Fibroblast of the aortic adventitia (primary cell): ENCODE results near the gene THSD8. TPM values are rescaled to one million over a fixed set of nuclear protein-coding genes. Genes with fewer than 3 reads are reported as not detected.

Experiments
- DNase-seq: peaks from one replicate; pipeline ENCODE4 v3.0.0-alpha.2; 2010; ENCODE audit warnings: low read depth
- H3K4me3 ChIP-seq: 2 replicates; pipeline ENCODE4 v1.5.1; 2011; ENCODE audit warnings: low read depth, mild to moderate bottlenecking, control low read depth, low read length, moderate library complexity
- CTCF ChIP-seq: IDR thresholded peaks from 2 replicates; pipeline ENCODE4 v1.5.1; 2011; ENCODE audit warnings: mild to moderate bottlenecking, low read length, control low read depth, inconsistent platforms; ENCODE audit not compliant: insufficient read depth
- total RNA-seq: library from RNA; depleted of rRNA; stranded (reverse); fragments of >200 nt; gene quantifications from 2 replicates; pipeline ENCODE4 v1.2.3, GENCODE V29; 2012; ENCODE audit warnings: low replicate concordance

THSD8 gene
- total RNA-seq, 1 donor, result not detected

GRCh38 chr19:12773571-12773970 lies 28.3 kb upstream of the THSD8 start:
- peak; percentile 55 for DNase-seq

GRCh38 chr19:12774588-12775555 lies 27.0 kb upstream of the THSD8 start, which contains the start of gene HOOK2:
Gene HOOK2 (minus strand): TSS chr19:12775552. CDS start chr19:12775449, 103 bp downstream.
- peak within 1 kb of the TSS; percentile 84 for H3K4me3 ChIP-seq
- DNase-seq, result no peak
- TF ChIP-seq CTCF, result no peak

More at GRCh38 chr19:12773571-12773970, 28.3 kb upstream of the THSD8 start:
- H3K4me3 ChIP-seq, result no peak overlapping the region
- peak; percentile 58 for TF ChIP-seq CTCF

GRCh38 chr19:12777217-12778016 lies 24.5 kb upstream of the THSD8 start:
- DNase-seq, result peak; percentile 80
- H3K4me3 ChIP-seq, result peak overlapping the region; percentile 77
- peak; percentile 96 for TF ChIP-seq CTCF

- DNase-seq, result peak; percentile 85
- H3K4me3 ChIP-seq, result peak overlapping the region; percentile 77
- no peak for TF ChIP-seq CTCF
Measured at GRCh38 chr19:12778017-12778904, 23.6 kb upstream of the THSD8 start.

- no peak for DNase-seq
- TF ChIP-seq CTCF, result no peak
- H3K4me3 ChIP-seq, result peak overlapping the region; percentile 77
Measured at GRCh38 chr19:12778905-12779161, 23.0 kb upstream of the THSD8 start.

- peak overlapping the region; percentile 77 for H3K4me3 ChIP-seq
- DNase-seq, result peak; percentile 95
- no peak for TF ChIP-seq CTCF
Measured at GRCh38 chr19:12779162-12779993, 22.5 kb upstream of the THSD8 start.
